ENCODE results near the gene NUBP1. TPM values are rescaled to one million over a fixed set of nuclear protein-coding genes. Genes with fewer than 3 reads are reported as not detected.
"Not testable (repeated sequence)": the region's sequence is repeated elsewhere in the genome, so short reads cannot be mapped to it uniquely, and the experiment has no call there.

Gene NUBP1
- total and polyA plus RNA-seq, 9 donors, result 15.1 to 37.4 (median 31.2) TPM

DNA sequence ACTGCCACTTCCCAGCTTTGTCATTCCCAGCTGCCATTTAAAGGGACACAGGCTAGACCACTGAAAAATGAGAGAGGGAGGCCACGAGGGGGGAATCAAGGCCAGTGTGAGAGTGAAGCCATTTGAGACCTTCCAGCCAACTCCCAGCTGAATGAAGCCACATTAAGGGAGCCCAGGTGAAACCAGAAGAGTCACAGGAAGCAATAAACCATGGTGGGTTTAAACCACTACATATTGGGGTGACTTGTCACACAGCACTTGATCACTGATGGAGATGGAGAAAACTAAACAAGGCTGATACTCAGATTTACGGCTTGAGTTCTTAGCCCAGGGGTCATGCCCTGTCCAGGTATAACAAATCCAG, 2.8 kb upstream of the NUBP1 start:
- Histone ChIP-seq H3K27ac (no peak overlapping the region), H3K27me3 (no peaks in the 10 kb centered on the region), H3K4me3 (no peak overlapping the region), H3K9me3 (no peaks in the 10 kb centered on the region), H3K4me1 (ENCODE audit: insufficient read depth) (peaks cover 1% of the 10 kb centered on the region), H3K36me3 (no peaks in the 10 kb centered on the region)
- TF ChIP-seq, protein P1, sequence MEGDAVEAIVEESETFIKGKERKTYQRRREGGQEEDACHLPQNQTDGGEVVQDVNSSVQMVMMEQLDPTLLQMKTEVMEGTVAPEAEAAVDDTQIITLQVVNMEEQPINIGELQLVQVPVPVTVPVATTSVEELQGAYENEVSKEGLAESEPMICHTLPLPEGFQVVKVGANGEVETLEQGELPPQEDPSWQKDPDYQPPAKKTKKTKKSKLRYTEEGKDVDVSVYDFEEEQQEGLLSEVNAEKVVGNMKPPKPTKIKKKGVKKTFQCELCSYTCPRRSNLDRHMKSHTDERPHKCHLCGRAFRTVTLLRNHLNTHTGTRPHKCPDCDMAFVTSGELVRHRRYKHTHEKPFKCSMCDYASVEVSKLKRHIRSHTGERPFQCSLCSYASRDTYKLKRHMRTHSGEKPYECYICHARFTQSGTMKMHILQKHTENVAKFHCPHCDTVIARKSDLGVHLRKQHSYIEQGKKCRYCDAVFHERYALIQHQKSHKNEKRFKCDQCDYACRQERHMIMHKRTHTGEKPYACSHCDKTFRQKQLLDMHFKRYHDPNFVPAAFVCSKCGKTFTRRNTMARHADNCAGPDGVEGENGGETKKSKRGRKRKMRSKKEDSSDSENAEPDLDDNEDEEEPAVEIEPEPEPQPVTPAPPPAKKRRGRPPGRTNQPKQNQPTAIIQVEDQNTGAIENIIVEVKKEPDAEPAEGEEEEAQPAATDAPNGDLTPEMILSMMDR (IDR thresholded peaks at IDR 0.05), result no peak
- TF ChIP-seq EP300 (IDR thresholded peaks at IDR 0.05) (no peak), POLR2A (IDR thresholded peaks at IDR 0.05) (no peak)
- peak in 1 of 5 donors; percentile 10 for DNase-seq
- 83 to 92% (median 87%) methylated on average over 2 of the region's 2 CpGs for WGBS, 3 donors
- intact Hi-C loops (cut with DNase I), result loop anchor here in 2 of 4 donors (5.0 to 10.0 kb wide), 3 partner anchors 94 to 176 kb away; no protein-coding TSS in a partner anchor

DNA sequence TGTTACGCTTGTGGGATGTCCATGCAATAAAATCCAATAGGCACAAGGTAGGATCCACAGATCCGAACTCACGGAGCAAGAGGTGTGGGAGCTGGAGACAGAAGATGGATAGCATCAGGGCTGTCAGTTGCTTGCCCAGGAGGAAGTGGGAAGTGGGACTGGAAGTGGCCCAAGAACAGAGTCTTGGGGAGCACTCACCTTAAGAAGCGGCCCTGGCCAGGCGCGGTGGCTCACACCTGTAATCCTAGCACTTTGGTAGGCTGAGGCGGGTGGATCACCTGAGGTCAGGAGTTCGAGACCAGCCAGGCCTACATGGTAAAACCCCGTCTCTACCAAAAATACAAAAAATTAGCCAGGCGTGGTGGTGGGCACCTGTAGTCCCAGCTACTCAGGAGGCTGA, 2.4 kb upstream of the NUBP1 start:
- intact Hi-C loops (cut with DNase I), result loop anchor here in 2 of 4 donors (5.0 to 10.0 kb wide), 3 partner anchors 94 to 176 kb away; no protein-coding TSS in a partner anchor
- not testable (repeated sequence) for H3K36me3 ChIP-seq; H3K9me3 ChIP-seq; H3K27me3 ChIP-seq; H3K4me1 ChIP-seq (ENCODE audit: insufficient read depth); H3K27ac ChIP-seq; H3K4me3 ChIP-seq
- WGBS, 3 donors, result 89 to 92% (median 90%) methylated on average over 10 of the region's 10 CpGs
- peak in 1 of 5 donors; percentile 23 for DNase-seq

DNA sequence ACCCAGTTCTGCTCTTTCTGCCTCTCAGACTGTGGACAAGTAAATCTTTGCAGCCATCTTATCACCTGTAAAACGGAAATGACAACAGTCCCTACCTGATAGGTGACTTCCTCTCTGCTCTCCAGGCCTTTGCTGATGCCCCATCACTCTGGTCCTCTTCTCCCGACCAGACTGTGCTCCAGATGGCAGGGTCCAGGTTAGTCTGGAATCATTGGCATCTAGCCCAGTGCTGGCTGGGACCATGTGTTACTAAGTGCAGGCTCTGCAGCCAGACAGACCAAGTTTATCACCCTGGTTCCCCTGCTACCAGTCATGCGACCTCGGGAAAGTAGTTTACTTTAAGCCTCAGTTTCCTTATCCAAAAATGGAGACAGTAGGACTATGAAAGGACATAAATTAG, 1.8 kb upstream of the NUBP1 start:
- peak in 4 of 5 donors; percentile 35 to 59 (median 42) for DNase-seq
- Histone ChIP-seq H3K4me3 (no peak overlapping the region), H3K36me3 (no peaks in the 10 kb centered on the region), H3K9me3 (no peaks in the 10 kb centered on the region), H3K4me1 (ENCODE audit: insufficient read depth) (peaks cover 1% of the 10 kb centered on the region), H3K27me3 (no peaks in the 10 kb centered on the region), H3K27ac (no peak overlapping the region)
- WGBS, 3 donors, result 33 to 45% (median 44%) methylated on average over 4 of the region's 4 CpGs
- TF ChIP-seq, protein P1 (IDR thresholded peaks at IDR 0.05), result no peak
- TF ChIP-seq POLR2A (IDR thresholded peaks at IDR 0.05) (no peak), EP300 (IDR thresholded peaks at IDR 0.05) (no peak)
- intact Hi-C loops (cut with DNase I), result loop anchor here in 2 of 4 donors (5.0 to 10.0 kb wide), 3 partner anchors 93 to 175 kb away; no protein-coding TSS in a partner anchor

DNA sequence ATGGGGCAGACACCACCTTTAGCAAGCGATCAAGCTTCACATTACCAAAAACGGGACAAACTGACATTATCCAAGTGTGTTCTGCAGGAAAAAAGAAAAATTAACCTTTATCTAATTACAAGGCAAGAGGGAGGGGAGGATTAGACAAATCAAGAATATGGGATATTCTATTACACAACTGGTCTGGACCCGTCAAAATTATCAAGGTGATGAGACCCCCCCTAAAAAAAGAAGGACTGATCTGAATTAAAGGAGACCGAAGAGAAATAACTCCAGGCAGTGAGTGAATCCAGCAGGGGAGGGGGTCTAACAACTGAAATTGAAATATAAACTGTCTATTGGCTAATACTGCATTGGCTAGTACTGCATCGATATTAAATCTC, 424 bp upstream of the NUBP1 start:
- no peak for DNase-seq
- Histone ChIP-seq H3K4me3 (peak overlapping the region; percentile 63), H3K36me3 (no peaks in the 10 kb centered on the region), H3K4me1 (ENCODE audit: insufficient read depth) (no peaks in the 10 kb centered on the region), H3K9me3 (no peaks in the 10 kb centered on the region), H3K27ac (peak overlapping the region; percentile 95 to 98), H3K27me3 (no peaks in the 10 kb centered on the region)
- WGBS, 3 donors, result 16 to 20% (median 18%) methylated on average over 5 of the region's 5 CpGs
- intact Hi-C loops (cut with DNase I), result loop anchor here in 2 of 4 donors (5.0 to 10.0 kb wide), 3 partner anchors 92 to 174 kb away; no protein-coding TSS in a partner anchor
- TF ChIP-seq POLR2A (IDR thresholded peaks at IDR 0.05) (no peak), EP300 (IDR thresholded peaks at IDR 0.05) (no peak)
- TF ChIP-seq, protein P1 (IDR thresholded peaks at IDR 0.05), result no peak

DNA sequence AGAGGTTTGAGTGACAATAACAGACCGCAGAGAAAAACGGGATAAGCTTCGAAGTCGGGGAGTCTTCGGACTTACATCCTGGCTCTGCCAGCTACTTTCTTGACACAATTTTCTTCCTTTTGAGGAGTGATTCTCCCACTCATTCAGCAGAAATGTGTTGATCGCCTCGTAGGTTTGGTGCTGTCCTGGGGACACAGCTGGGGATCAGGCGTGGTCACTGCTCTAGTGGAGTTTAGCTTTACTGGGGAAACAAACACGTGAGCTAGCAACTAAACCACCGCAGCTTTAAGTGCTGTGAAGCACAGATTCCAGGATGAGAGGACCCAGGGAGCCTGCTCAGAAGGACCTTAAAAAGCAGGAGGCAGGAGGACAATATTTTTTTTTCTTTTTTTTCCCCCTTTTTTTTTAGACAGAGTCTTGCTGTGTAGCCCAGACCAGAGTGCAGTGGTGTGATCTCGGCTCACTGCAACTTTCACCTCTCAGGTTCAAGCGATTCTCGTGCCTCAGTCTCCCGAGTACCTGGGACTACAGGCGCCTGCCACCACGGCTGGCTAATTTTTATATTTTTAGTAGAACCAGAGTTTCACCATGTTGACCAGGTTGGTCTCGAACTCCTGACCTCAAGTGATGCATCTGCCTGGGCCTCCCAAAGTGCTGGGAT, 858 bp downstream of the NUBP1 start:
- peak overlapping the region in 1 of 2 donors; percentile 98 for H3K27ac ChIP-seq
- H3K36me3 ChIP-seq, result no peaks in the 10 kb centered on the region
- no peaks in the 10 kb centered on the region for H3K4me1 ChIP-seq (ENCODE audit: insufficient read depth)
- TF ChIP-seq EP300 (IDR thresholded peaks at IDR 0.05) (no peak), POLR2A (IDR thresholded peaks at IDR 0.05) (no peak)
- TF ChIP-seq, protein P1 (IDR thresholded peaks at IDR 0.05), result no peak
- 37 to 39% (median 39%) methylated on average over 17 of the region's 17 CpGs for WGBS, 3 donors
- H3K27me3 ChIP-seq, result no peaks in the 10 kb centered on the region
- DNase-seq, result peak in 2 of 5 donors; percentile 34 to 38
- no peaks in the 10 kb centered on the region for H3K9me3 ChIP-seq
- peak overlapping the region; percentile 63 for H3K4me3 ChIP-seq
- intact Hi-C loops (cut with DNase I), result loop anchor here in 2 of 4 donors (5.0 to 10.0 kb wide), 3 partner anchors 90 to 173 kb away; no protein-coding TSS in a partner anchor
